Neuron (in vitro differentiated cells): ENCODE results near the gene RNF181.
A peak's percentile ranks its signal among the peaks of the same experiment; 100 is the strongest.
"Not testable (repeated sequence)": the region's sequence is repeated elsewhere in the genome, so short reads cannot be mapped to it uniquely, and the experiment has no call there.

Experiments
- H2AFZ ChIP-seq: one replicate; pipeline ENCODE4 v1.6.1; 2013; ENCODE audit warnings: low read depth, mild to moderate bottlenecking, inconsistent platforms, low read length, moderate library complexity
- H3K27me3 ChIP-seq: one replicate; pipeline ENCODE4 v1.6.1; 2013; ENCODE audit warnings: low read length; ENCODE audit not compliant: insufficient read depth
- H3K36me3 ChIP-seq: one replicate; pipeline ENCODE4 v1.6.1; 2013; ENCODE audit warnings: low read length; ENCODE audit not compliant: insufficient read depth
- H3K4me1 ChIP-seq: one replicate; pipeline ENCODE4 v1.6.1; 2013; ENCODE audit warnings: low read length; ENCODE audit not compliant: insufficient read depth
- H3K4me3 ChIP-seq: 2 replicates; pipeline ENCODE4 v1.5.1; 2013; ENCODE audit warnings: mild to moderate bottlenecking, low read length, moderate library complexity
- H3K9me3 ChIP-seq: one replicate; pipeline ENCODE4 v1.6.1; 2013; ENCODE audit warnings: low read length

Gene RNF181

GRCh38 chr2:85558160-85558559 lies 37.4 kb upstream of the RNF181 start:
- Histone ChIP-seq H2AFZ (no peak overlapping the region), H3K27me3 (no peaks in the 10 kb centered on the region), H3K36me3 (peaks cover 31% of the 10 kb centered on the region), H3K4me3 (no peak overlapping the region), H3K9me3 (no peaks in the 10 kb centered on the region), H3K4me1 (peaks cover 9% of the 10 kb centered on the region)

GRCh38 chr2:85560403-85560726 lies 35.2 kb upstream of the RNF181 start:
- H3K27me3 ChIP-seq, H2AFZ ChIP-seq, H3K4me1 ChIP-seq, H3K9me3 ChIP-seq: not testable (repeated sequence)
- Histone ChIP-seq H3K36me3 (peaks cover 16% of the 10 kb centered on the region), H3K4me3 (peak overlapping the region; percentile 84)

- Histone ChIP-seq H3K36me3 (peaks cover 13% of the 10 kb centered on the region), H2AFZ (peak overlapping the region; percentile 50), H3K9me3 (no peaks in the 10 kb centered on the region), H3K27me3 (no peaks in the 10 kb centered on the region), H3K4me3 (peak overlapping the region; percentile 84), H3K4me1 (peaks cover 9% of the 10 kb centered on the region)
Measured at GRCh38 chr2:85560812-85561279, 34.7 kb upstream of the RNF181 start.

- Histone ChIP-seq H3K4me3 (peak within 1 kb of the TSS; percentile 84), H3K36me3 (peaks cover 8% of the 10 kb centered on the region), H3K9me3 (no peaks in the 10 kb centered on the region), H2AFZ (peak within 1 kb of the TSS; percentile 50), H3K27me3 (no peaks in the 10 kb centered on the region), H3K4me1 (peaks cover 9% of the 10 kb centered on the region)
Measured at GRCh38 chr2:85561280-85562212, 34.0 kb upstream of the RNF181 start, which contains the start of gene GGCX. TSS of gene GGCX (minus strand) at chr2:85561493. CDS start at chr2:85561428, 65 bp downstream.

GRCh38 chr2:85564144-85564563 lies 31.4 kb upstream of the RNF181 start:
- Histone ChIP-seq H3K36me3 (no peaks in the 10 kb centered on the region), H3K9me3 (no peaks in the 10 kb centered on the region), H3K27me3 (no peaks in the 10 kb centered on the region), H3K4me3 (no peak overlapping the region), H2AFZ (no peak overlapping the region), H3K4me1 (peaks cover 9% of the 10 kb centered on the region)

- peaks cover 2% of the 10 kb centered on the region for H3K4me1 ChIP-seq
- no peaks in the 10 kb centered on the region for H3K9me3 ChIP-seq
- no peaks in the 10 kb centered on the region for H3K36me3 ChIP-seq
- no peak overlapping the region for H2AFZ ChIP-seq
- H3K4me3 ChIP-seq: no peak overlapping the region
- no peaks in the 10 kb centered on the region for H3K27me3 ChIP-seq
Measured at GRCh38 chr2:85566265-85566664, 29.3 kb upstream of the RNF181 start.

GRCh38 chr2:85575739-85576138 lies 19.8 kb upstream of the RNF181 start:
- H3K36me3 ChIP-seq: no peaks in the 10 kb centered on the region
- no peak overlapping the region for H2AFZ ChIP-seq
- no peak overlapping the region for H3K4me3 ChIP-seq
- H3K4me1 ChIP-seq: peaks cover 26% of the 10 kb centered on the region
- peaks cover 2% of the 10 kb centered on the region for H3K27me3 ChIP-seq
- no peaks in the 10 kb centered on the region for H3K9me3 ChIP-seq

GRCh38 chr2:85577063-85577385 lies 18.5 kb upstream of the RNF181 start:
- Histone ChIP-seq H2AFZ (no peak overlapping the region), H3K4me1 (peaks cover 26% of the 10 kb centered on the region), H3K36me3 (no peaks in the 10 kb centered on the region), H3K4me3 (no peak overlapping the region), H3K9me3 (no peaks in the 10 kb centered on the region), H3K27me3 (no peaks in the 10 kb centered on the region)

GRCh38 chr2:85577386-85578242 lies 17.9 kb upstream of the RNF181 start, which contains the start of gene VAMP8:
TSS of gene VAMP8 (plus strand) at chr2:85577586. CDS start at chr2:85577647, 61 bp downstream.
- Histone ChIP-seq H3K4me1 (peaks cover 26% of the 10 kb centered on the region), H2AFZ (peak within 1 kb of the TSS; percentile 12), H3K27me3 (no peaks in the 10 kb centered on the region), H3K36me3 (no peaks in the 10 kb centered on the region), H3K4me3 (no peak within 1 kb of the TSS), H3K9me3 (no peaks in the 10 kb centered on the region)

GRCh38 chr2:85578243-85579180 lies 17.0 kb upstream of the RNF181 start:
- Histone ChIP-seq H3K36me3 (no peaks in the 10 kb centered on the region), H3K4me3 (no peak overlapping the region), H3K27me3 (no peaks in the 10 kb centered on the region)

GRCh38 chr2:85579266-85579935 lies 16.1 kb upstream of the RNF181 start:
- Histone ChIP-seq H2AFZ (peak overlapping the region; percentile 24), H3K4me3 (no peak overlapping the region), H3K9me3 (no peaks in the 10 kb centered on the region), H3K27me3 (no peaks in the 10 kb centered on the region), H3K36me3 (no peaks in the 10 kb centered on the region), H3K4me1 (peaks cover 26% of the 10 kb centered on the region)

More at GRCh38 chr2:85578243-85579180, 17.0 kb upstream of the RNF181 start:
- peaks cover 26% of the 10 kb centered on the region for H3K4me1 ChIP-seq
- peak overlapping the region; percentile 24 for H2AFZ ChIP-seq
- H3K9me3 ChIP-seq: no peaks in the 10 kb centered on the region

GRCh38 chr2:85580206-85580605 lies 15.3 kb upstream of the RNF181 start:
- Histone ChIP-seq H3K4me3 (no peak overlapping the region), H3K36me3 (no peaks in the 10 kb centered on the region), H3K27me3 (no peaks in the 10 kb centered on the region), H3K4me1 (peaks cover 27% of the 10 kb centered on the region), H3K9me3 (no peaks in the 10 kb centered on the region), H2AFZ (no peak overlapping the region)
